ENCODE measurements around the gene OLFM2. TPM values are rescaled to one million over a fixed set of nuclear protein-coding genes. Genes with fewer than 3 reads are reported as not detected.

OLFM2 gene
- total RNA-seq, 1 donor from 2014 or later, result 13.8 TPM

DNA sequence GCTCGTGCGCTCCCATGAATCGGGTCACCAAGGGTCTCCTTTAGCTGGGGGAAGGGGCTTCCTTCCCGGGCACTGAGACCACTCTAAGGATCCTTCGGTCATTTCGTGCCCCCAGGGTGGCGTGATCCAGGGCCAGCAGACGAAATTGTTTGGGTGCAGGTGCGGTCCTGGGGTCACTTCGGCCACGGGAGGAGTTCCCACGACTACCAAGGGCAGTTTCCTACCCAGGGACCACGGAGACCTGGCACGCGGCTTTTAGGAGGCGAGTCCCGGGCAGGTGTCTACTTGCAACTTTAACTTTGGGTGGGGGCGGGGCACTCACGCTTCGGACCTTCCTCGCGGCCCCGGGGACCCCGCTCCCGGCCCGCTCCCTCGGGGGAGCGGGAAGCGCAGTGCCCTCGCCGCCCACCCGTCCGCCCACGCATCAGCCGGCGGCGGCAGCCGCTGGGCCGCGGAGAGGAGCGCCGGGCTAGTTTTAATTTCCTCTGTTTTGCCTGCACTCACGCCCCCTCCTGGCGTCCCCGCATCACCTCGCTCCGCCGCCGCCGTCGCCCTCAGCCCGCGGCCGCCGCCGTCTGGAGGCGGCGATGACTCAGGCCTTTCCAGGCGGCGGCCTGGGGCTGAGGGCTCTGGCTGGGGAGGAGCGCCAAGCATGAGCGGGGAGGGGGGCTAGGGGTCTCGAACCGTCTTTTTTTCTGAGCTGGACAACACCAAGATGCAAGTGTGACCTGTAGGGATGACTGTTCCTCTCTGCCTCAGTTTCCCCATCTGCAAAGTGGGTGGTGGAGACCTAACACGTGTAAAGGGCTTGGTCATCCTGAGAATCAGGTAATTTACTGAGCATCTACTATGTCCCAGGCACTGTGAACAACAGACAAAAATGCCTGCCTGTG, 21.8 kb downstream of the OLFM2 start:
- Histone ChIP-seq H3K9me3 (no peaks in the 10 kb centered on the region), H3K4me1 (peaks cover 18% of the 10 kb centered on the region), H3K27ac (peak overlapping the region; percentile 54), H3K27me3 (no peaks in the 10 kb centered on the region), H3K4me3 (peak overlapping the region; percentile 58 to 60), H3K36me3 (no peaks in the 10 kb centered on the region)
- intact Hi-C loops (cut with DNase I), result no loop called here
- no peak for DNase-seq (ENCODE audit: extremely low spot score in 2 of 2)
- TF ChIP-seq, protein P1, sequence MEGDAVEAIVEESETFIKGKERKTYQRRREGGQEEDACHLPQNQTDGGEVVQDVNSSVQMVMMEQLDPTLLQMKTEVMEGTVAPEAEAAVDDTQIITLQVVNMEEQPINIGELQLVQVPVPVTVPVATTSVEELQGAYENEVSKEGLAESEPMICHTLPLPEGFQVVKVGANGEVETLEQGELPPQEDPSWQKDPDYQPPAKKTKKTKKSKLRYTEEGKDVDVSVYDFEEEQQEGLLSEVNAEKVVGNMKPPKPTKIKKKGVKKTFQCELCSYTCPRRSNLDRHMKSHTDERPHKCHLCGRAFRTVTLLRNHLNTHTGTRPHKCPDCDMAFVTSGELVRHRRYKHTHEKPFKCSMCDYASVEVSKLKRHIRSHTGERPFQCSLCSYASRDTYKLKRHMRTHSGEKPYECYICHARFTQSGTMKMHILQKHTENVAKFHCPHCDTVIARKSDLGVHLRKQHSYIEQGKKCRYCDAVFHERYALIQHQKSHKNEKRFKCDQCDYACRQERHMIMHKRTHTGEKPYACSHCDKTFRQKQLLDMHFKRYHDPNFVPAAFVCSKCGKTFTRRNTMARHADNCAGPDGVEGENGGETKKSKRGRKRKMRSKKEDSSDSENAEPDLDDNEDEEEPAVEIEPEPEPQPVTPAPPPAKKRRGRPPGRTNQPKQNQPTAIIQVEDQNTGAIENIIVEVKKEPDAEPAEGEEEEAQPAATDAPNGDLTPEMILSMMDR (IDR thresholded peaks at IDR 0.05), result peak in 2 of 3 experiments; percentile 24 to 41
- TF ChIP-seq POLR2A (IDR thresholded peaks at IDR 0.05), result no peak

DNA sequence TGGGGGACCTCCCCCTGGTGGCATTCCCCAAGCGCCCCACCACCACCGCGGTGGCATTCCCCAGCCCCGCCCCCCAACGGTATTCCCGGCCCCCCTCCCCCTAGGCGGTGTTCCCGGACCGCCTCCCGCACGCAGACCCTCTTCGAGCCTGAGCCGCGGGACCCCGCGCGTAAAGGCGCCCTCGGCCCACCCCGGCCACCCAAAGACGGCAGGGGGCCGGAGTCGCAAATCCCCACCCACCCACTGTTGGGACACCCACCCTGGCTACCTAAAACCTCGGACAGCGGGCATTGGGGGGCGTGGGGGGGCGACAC, 22.4 kb downstream of the OLFM2 start:
- peaks cover 18% of the 10 kb centered on the region for H3K4me1 ChIP-seq
- H3K4me3 ChIP-seq, result peak overlapping the region; percentile 58 to 60
- DNase-seq (ENCODE audit: extremely low spot score in 2 of 2), result no peak
- TF ChIP-seq, protein P1 (IDR thresholded peaks at IDR 0.05), result no peak
- TF ChIP-seq POLR2AphosphoS5 (IDR thresholded peaks at IDR 0.05; ENCODE audit: insufficient read depth in 1 of 2, low read depth in 1 of 2) (no peak), POLR2A (IDR thresholded peaks at IDR 0.05) (no peak)
- no peaks in the 10 kb centered on the region for H3K36me3 ChIP-seq
- H3K27me3 ChIP-seq, result no peaks in the 10 kb centered on the region
- H3K27ac ChIP-seq, result peak overlapping the region; percentile 54
- intact Hi-C loops (cut with DNase I), result no loop called here
- H3K9me3 ChIP-seq, result no peaks in the 10 kb centered on the region

DNA sequence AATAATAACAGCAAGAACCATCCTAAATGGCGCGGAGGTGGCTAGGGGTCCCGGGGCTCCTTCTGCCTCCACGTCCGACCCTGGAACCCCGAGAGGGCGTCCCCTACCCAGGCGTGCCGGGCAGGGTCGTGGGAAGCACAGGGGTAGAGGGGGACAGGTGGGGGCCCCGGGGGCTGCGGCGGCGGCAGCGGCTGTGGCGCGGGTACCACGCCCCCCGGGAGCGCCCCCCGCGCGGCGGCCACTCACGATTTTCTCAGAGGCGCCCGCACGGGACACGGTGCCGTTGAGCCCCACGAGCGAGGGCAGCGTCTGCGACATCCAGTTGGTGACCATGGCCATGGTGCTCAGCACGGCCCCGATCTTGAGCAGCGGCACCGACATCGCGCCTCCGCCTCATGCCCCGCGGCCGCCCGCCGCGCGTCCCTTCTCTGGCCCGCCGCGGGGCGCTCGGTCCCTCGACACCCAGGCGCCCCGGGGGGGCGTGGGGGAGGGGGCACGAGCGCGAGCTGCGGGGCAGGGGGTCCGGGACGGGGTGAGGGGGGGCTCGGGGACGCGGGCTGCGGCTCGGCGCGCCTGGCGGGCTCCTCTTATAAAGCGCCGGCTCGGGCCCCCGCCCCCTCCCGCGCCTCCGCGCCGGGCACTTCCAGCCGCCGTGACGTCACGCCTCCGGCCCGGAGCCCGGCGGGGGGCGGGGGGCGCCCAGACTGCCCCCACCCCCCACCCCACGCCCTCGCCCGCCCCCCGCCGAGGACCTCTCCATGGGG, 22.9 kb downstream of the OLFM2 start:
- intact Hi-C loops (cut with DNase I), result no loop called here
- Histone ChIP-seq H3K36me3 (no peaks in the 10 kb centered on the region), H3K27me3 (no peaks in the 10 kb centered on the region), H3K9me3 (no peaks in the 10 kb centered on the region), H3K4me3 (peak overlapping the region; percentile 58 to 60), H3K27ac (no peak overlapping the region), H3K4me1 (peaks cover 18% of the 10 kb centered on the region)
- TF ChIP-seq POLR2A (IDR thresholded peaks at IDR 0.05), result no peak
- TF ChIP-seq, protein P1 (IDR thresholded peaks at IDR 0.05), result no peak
- TF ChIP-seq POLR2AphosphoS5 (IDR thresholded peaks at IDR 0.05; ENCODE audit: insufficient read depth in 1 of 2, low read depth in 1 of 2), result no peak
- DNase-seq (ENCODE audit: extremely low spot score in 2 of 2), result no peak

DNA sequence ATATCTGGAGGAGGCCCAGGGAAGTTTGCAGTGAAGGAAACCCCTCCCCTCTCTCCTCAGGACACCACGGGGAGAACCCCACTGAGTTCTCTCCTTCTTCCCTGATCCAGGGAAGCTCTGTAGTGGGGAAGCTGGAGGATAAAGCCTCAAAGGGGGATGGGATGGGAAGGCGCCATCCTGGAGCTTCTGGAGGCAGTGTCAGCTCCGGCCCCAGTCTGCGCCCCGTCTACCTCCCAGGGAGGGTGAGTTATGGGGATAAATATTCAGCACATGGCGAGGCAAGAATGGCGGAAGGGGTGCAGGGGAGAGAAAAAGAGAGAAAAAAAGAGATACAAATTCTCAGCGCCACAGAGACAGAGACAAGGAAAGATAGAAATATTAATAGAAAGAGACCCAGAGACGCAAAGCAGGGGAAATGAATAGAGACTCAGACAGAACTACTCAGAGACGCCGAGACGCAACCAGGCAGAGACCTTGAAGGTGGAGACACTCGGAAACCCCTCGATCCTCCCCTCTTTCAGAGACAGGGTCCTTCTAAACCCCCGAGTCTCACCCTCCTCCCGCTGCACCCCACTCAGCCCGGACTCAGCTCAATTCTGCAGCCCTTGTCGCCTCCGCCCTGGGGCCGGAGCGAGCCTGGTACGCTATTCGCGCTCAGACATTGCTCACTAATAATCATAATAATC, 23.6 kb downstream of the OLFM2 start:
- Histone ChIP-seq H3K27me3 (no peaks in the 10 kb centered on the region), H3K27ac (no peak overlapping the region), H3K36me3 (no peaks in the 10 kb centered on the region), H3K4me3 (peak overlapping the region; percentile 58 to 60), H3K9me3 (no peaks in the 10 kb centered on the region), H3K4me1 (peaks cover 18% of the 10 kb centered on the region)
- TF ChIP-seq POLR2AphosphoS5 (IDR thresholded peaks at IDR 0.05; ENCODE audit: insufficient read depth in 1 of 2, low read depth in 1 of 2) (no peak), POLR2A (IDR thresholded peaks at IDR 0.05) (no peak)
- TF ChIP-seq, protein P1 (IDR thresholded peaks at IDR 0.05), result no peak
- DNase-seq (ENCODE audit: extremely low spot score in 2 of 2), result no peak
- intact Hi-C loops (cut with DNase I), result no loop called here
